Thymus (tissue), 11 donors: ENCODE data around the gene RERE. TPM values are rescaled to one million over a fixed set of nuclear protein-coding genes. Genes with fewer than 3 reads are reported as not detected.

Experiments
- DNase-seq, 9 donors: peaks; one replicate each; pipeline ENCODE4 v3.0.0-alpha.2; 2013; ENCODE audit warnings: low spot score in 9 of 9, low read depth in 6 of 9, missing footprints in 1 of 9
- H3K27ac ChIP-seq, 2 donors: one replicate each; pipeline ENCODE4 v1.5.1; 2013; ENCODE audit warnings: control low read depth in 1 of 2, low read depth in 1 of 2, low read length in 1 of 2, mild to moderate bottlenecking in 1 of 2, moderate library complexity in 1 of 2
- H3K27me3 ChIP-seq, 2 donors: one replicate each; pipeline ENCODE4 v1.5.1; 2013; ENCODE audit warnings: low read length in 1 of 2; ENCODE audit not compliant: control insufficient read depth in 2 of 2, insufficient read depth in 1 of 2
- H3K36me3 ChIP-seq, 2 donors: one replicate each; pipeline ENCODE4 v1.5.1; 2013; ENCODE audit warnings: low read length in 1 of 2, mild to moderate bottlenecking in 1 of 2, moderate library complexity in 1 of 2; ENCODE audit not compliant: control insufficient read depth in 2 of 2, insufficient read depth in 2 of 2
- H3K4me1 ChIP-seq, 2 donors: one replicate each; pipeline ENCODE4 v1.5.1; 2013; ENCODE audit warnings: low read length in 2 of 2; ENCODE audit not compliant: control insufficient read depth in 2 of 2, insufficient read depth in 2 of 2
- H3K4me3 ChIP-seq, 2 donors: one replicate each; pipeline ENCODE4 v1.5.1; 2013; ENCODE audit warnings: low read length in 2 of 2, control low read depth in 1 of 2, mild to moderate bottlenecking in 1 of 2
- H3K9me3 ChIP-seq, 2 donors: one replicate each; pipeline ENCODE4 v1.5.1; 2013; ENCODE audit warnings: low read length in 1 of 2, mild to moderate bottlenecking in 1 of 2; ENCODE audit not compliant: control insufficient read depth in 2 of 2, insufficient read depth in 1 of 2
- WGBS: extraction: QIAGEN DNeasy Blood & Tissue Kit; methylation state at CpG from one replicate; pipeline ENCODE4 v1.1.7; 2013; 5-methylcytosine and 5-hydroxymethylcytosine counted together
- polyA plus RNA-seq: library from polyadenylated mRNA; stranded (reverse); fragments of 200-250 nt; gene quantifications from one replicate; pipeline ENCODE4 v1.2.3, GENCODE V29; 2013
- total RNA-seq: library from RNA; stranded (reverse); fragments of 120-200 nt; gene quantifications from one replicate; pipeline ENCODE4 v1.2.4, GENCODE V29; 2013
- donor health status: healthy.

The RERE gene
- total and polyA plus RNA-seq, 2 donors = 22.9 to 37.7 TPM

DNA sequence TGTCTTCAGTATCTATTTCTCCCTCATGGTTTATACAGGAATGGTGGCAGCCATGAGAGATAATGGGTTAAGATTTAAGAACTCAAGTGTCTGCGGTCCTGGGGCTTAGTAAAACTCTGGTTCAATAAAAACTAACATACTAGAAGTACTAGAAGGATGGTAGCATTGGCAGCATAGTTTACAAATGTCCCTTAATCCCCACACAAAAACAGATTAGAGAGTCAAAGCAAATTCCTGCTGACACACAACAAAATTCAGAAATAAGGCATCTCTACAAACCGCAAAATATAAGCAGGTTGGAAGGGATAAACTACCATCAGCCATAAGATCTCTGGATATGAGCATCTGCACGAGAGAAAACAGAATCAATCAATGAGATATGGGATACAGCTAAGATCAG lies 234.4 kb downstream of the RERE start:
- over 99% methylated on average over 3 of the region's 3 CpGs for WGBS
- Histone ChIP-seq H3K4me3 (no peak overlapping the region), H3K4me1 (no peaks in the 10 kb centered on the region), H3K27me3 (no peaks in the 10 kb centered on the region), H3K27ac (no peak overlapping the region), H3K9me3 (no peaks in the 10 kb centered on the region), H3K36me3 (no peaks in the 10 kb centered on the region)
- DNase-seq = no peak

DNA sequence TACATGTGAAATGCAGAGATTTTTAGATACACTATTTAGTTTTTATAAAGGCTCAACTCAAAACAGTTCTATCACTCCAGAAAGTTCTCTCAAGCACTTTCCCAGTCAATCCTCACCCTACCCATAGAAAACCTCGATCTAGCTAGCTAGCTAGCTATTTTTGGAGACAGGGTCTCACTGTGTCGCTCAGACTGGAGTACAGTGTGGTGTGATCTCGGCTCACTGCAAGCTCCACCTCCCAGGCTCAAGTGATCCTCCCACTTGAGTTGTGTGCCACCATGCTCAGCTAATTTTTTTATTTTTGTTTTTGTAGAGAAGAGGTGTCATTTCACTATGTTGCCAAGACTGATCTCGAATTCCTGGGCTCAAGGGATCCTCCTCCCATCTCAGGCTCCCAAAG lies 236.9 kb downstream of the RERE start:
- Histone ChIP-seq H3K27me3 (no peaks in the 10 kb centered on the region), H3K36me3 (no peaks in the 10 kb centered on the region), H3K4me3 (no peak overlapping the region), H3K9me3 (no peaks in the 10 kb centered on the region), H3K4me1 (no peaks in the 10 kb centered on the region), H3K27ac (no peak overlapping the region)
- no peak for DNase-seq
- 89% methylated on average over 4 of the region's 4 CpGs for WGBS

DNA sequence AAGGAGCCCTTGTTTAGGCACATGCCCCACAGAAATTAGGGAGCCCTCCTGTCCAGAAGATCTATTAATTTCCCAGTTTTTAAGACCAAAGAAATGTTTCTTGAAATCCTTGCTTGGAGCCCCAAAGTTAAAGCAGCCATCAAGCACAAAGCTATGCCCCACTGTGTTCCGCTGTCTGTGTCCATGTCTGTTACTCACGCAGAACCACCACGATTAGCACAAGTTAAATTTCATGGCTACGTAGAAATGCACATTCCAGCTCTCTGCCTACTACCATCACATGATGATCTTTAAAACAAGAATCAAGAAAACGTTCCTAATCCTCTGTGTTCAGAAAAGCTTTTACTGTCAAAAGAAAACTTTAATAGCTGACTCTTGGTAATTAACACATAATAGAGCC lies 238.5 kb downstream of the RERE start:
- no peak overlapping the region for H3K4me3 ChIP-seq
- 99% methylated on average over 5 of the region's 5 CpGs for WGBS
- no peak for DNase-seq
- no peak overlapping the region for H3K27ac ChIP-seq
- H3K9me3 ChIP-seq = no peaks in the 10 kb centered on the region
- H3K4me1 ChIP-seq = no peaks in the 10 kb centered on the region
- no peaks in the 10 kb centered on the region for H3K36me3 ChIP-seq
- H3K27me3 ChIP-seq = no peaks in the 10 kb centered on the region

DNA sequence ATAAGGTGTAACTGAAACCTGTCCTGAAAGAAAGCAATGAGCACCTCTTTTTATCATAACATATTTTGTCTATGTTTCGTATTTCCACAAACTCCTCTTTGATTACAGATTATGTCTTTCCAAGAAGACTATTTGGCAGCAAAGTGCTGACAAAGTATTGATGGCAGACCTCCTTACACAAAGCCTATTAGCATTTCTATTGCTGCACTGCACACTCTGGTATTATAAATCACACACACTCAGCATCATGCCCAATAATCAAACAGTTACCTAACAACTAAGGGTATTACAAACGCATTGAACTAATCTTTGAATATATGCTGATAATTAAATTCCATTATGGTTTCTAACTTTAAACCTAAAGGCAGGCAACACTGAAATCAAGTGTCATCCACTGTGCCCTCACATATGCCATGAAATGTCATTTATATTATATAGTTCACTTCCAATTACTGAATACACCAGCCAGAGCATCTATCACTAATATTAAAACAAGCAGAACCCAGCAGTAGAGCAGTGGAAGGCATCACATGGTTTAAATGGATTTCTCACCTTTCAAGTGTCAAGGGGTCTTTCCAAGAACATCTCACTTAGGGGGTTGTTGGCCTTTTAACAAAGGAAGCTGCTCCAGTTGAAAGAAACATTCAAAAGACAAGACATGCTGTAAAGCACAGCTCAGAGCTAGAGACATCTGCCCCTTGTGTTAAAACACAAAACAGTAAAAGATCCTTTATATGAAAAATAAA lies 239.1 kb downstream of the RERE start:
- Histone ChIP-seq H3K9me3 (no peaks in the 10 kb centered on the region), H3K27me3 (no peaks in the 10 kb centered on the region), H3K36me3 (no peaks in the 10 kb centered on the region), H3K4me1 (no peaks in the 10 kb centered on the region), H3K4me3 (no peak overlapping the region), H3K27ac (no peak overlapping the region)
- 98% methylated on average over 2 of the region's 2 CpGs for WGBS
- DNase-seq = no peak

DNA sequence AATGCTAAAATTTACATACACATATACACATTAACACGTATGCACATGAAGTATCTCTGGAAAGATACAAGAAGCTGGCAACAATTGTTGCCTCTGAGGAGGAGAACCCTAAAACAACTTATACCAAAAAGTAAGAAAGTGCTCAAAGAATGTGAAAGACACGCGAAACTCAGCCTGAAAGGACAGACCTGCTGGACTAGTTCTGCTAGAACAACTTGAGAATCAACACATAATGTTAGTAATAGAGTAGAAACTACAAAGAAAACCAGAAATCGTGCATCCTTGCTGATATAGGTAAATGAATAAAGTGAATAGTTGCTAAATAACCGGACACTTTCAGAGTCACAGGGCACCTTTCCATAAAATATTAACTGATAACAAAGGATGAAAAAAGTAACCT lies 242.5 kb downstream of the RERE start:
- Histone ChIP-seq H3K27me3 (no peaks in the 10 kb centered on the region), H3K36me3 (no peaks in the 10 kb centered on the region), H3K4me3 (no peak overlapping the region), H3K27ac (no peak overlapping the region), H3K9me3 (no peaks in the 10 kb centered on the region), H3K4me1 (no peaks in the 10 kb centered on the region)
- 95% methylated on average over 5 of the region's 5 CpGs for WGBS
- no peak for DNase-seq

DNA sequence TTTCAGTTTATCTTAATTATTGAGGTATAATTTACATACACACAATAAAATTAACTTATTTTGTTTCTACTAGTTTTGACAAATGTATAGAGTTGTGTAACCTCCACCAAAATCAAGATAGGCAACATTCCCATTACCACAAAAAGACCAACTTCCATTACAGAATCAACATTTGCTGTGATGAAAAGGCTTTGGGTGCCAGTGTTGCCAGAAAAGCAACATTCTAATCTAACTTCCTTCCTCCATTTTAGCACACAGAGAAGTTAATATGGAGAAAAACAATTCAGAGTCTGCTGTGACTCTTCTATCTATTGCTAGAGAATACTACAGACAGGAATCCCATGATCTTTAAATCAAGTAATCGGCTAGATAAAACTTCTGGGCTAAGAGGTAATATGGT lies 245.3 kb downstream of the RERE start:
- Histone ChIP-seq H3K4me1 (no peaks in the 10 kb centered on the region), H3K9me3 (no peaks in the 10 kb centered on the region), H3K36me3 (peaks cover 0 to 4% of the 10 kb centered on the region in 2 donors), H3K27ac (no peak overlapping the region), H3K27me3 (no peaks in the 10 kb centered on the region), H3K4me3 (no peak overlapping the region)
- 95% methylated on average over 1 of the region's 1 CpG for WGBS
- no peak for DNase-seq

DNA sequence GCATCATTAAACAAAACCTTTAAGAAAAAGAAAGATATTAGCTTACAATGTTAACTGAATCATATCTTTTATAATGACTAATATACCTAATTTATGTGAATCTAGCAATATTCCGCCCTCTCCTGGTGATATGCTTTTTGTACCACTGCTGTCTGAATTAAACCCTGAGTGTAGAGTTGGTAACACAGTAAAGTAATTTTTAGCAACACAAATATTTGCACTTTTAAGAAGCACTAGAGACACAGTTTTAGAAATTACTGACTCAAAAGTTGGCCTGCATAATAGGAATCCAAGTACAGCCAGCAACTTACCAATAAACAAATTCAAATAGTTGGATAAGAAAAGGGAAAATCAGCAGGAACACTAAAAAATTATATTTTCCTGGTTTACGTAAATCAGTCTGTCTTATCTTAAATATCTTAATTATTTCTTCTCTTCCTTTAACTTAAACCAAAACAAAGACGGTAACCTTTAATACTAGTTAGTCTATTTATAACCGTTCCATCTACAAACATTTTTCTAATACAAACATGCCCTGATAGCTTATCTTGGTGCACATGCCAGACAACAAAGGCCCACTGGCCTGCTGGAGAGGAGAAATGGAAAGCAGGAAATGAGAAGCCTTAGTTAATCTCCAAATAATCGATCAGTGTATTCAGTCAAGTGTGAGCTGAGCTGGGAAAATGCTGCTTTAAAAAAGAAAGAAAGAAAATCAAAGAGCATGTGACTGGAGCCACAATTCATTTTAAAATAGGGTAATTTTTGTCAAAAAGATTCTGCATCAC lies 246.0 kb downstream of the RERE start:
- H3K27me3 ChIP-seq = no peaks in the 10 kb centered on the region
- no peak for DNase-seq
- H3K27ac ChIP-seq = no peak overlapping the region
- 79% methylated on average over 5 of the region's 5 CpGs for WGBS
- H3K4me1 ChIP-seq = no peaks in the 10 kb centered on the region
- peaks cover 0 to 4% of the 10 kb centered on the region in 2 donors for H3K36me3 ChIP-seq
- H3K9me3 ChIP-seq = no peaks in the 10 kb centered on the region
- H3K4me3 ChIP-seq = no peak overlapping the region

DNA sequence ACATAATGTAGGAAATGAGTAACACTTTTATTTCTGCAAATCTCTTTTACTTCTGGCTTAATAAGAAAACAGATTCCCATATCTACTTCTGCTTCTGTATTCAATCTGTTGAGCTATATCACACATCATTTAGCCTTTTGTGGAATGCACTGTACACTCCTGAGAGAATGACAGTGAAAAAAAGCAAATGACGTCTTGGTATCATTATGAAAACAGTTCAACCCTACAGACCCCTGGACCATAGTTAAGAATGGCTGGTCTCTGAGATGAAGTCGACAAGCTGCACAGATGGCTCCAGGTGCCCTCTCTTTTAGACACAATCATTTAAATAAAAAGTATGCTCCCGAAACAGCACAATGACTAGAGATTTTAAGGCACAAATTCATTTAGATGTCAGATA lies 247.0 kb downstream of the RERE start:
- no peak for DNase-seq
- Histone ChIP-seq H3K4me3 (no peak overlapping the region), H3K27ac (no peak overlapping the region), H3K4me1 (no peaks in the 10 kb centered on the region), H3K36me3 (peaks cover 0 to 4% of the 10 kb centered on the region in 2 donors), H3K9me3 (no peaks in the 10 kb centered on the region), H3K27me3 (no peaks in the 10 kb centered on the region)
- 95% methylated on average over 3 of the region's 3 CpGs for WGBS

DNA sequence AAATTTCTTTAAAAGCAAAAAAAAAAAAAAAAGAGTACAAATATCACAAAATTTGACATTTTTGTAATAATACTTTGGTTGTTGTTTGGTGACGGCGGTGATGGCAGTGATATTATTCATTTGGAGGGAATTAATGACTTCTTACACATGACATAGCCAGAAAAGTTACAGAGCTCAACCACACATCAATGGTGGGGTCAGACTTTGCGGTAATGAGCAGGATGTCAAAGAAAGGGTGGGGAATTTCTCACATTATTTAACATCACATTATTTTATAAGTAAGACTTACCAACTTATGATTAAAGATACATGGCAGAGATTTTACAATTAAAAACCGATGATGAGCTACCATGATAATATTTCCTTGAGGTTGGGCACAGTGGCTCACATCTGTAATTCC lies 248.2 kb downstream of the RERE start:
- DNase-seq = no peak
- H3K4me3 ChIP-seq = no peak overlapping the region
- WGBS = 98% methylated on average over 4 of the region's 4 CpGs
- H3K36me3 ChIP-seq = peaks cover 0 to 4% of the 10 kb centered on the region in 2 donors
- no peak overlapping the region for H3K27ac ChIP-seq
- no peaks in the 10 kb centered on the region for H3K4me1 ChIP-seq
- no peaks in the 10 kb centered on the region for H3K9me3 ChIP-seq
- no peaks in the 10 kb centered on the region for H3K27me3 ChIP-seq
